Neural crest cell (in vitro differentiated cells): ENCODE measurements around the gene AHCY. TPM values are rescaled to one million over a fixed set of nuclear protein-coding genes. Genes with fewer than 3 reads are reported as not detected.
"Not testable (repeated sequence)": the region's sequence is repeated elsewhere in the genome, so short reads cannot be mapped to it uniquely, and the experiment has no call there.

Experiments used
- DNase-seq: peaks from one replicate; pipeline ENCODE4 v3.0.0; 2021; ENCODE audit warnings: low read depth, mixed read lengths, low spot score
- H3K27ac Mint-ChIP-seq: one replicate; pipeline ENCODE4 v1.8.0; 2021; ENCODE audit warnings: mild to moderate bottlenecking, mixed read lengths; ENCODE audit not compliant: unreplicated experiment
- H3K27me3 Mint-ChIP-seq: 2 replicates; pipeline ENCODE4 v1.8.0; 2021; ENCODE audit warnings: low read depth, mild to moderate bottlenecking, mixed read lengths
- H3K36me3 Mint-ChIP-seq: 2 replicates; pipeline ENCODE4 v1.8.0; 2021; ENCODE audit warnings: low read depth, mild to moderate bottlenecking, mixed read lengths
- H3K4me1 Mint-ChIP-seq: 2 replicates; pipeline ENCODE4 v1.8.0; 2021; ENCODE audit warnings: mixed read lengths
- H3K4me3 Mint-ChIP-seq: one replicate; pipeline ENCODE4 v1.8.0; 2021; ENCODE audit warnings: mild to moderate bottlenecking, mixed read lengths
- H3K9me3 Mint-ChIP-seq: 2 replicates; pipeline ENCODE4 v1.8.0; 2021; ENCODE audit warnings: mixed read lengths
- total RNA-seq: library from RNA; stranded (reverse); gene quantifications from 2 replicates; pipeline ENCODE4 v1.2.1, GENCODE V29; 2021
- TF ChIP-seq, protein P1 (sequence below): fragments of 200-600 bp; sonication (generic); conservative IDR thresholded peaks from 2 replicates; pipeline ENCODE4 v1.5.0; 2021; ENCODE audit warnings: antibody characterized with exemption, mild to moderate bottlenecking

AHCY gene
- total RNA-seq, 1 donor from 2014 or later: 358 TPM

DNA sequence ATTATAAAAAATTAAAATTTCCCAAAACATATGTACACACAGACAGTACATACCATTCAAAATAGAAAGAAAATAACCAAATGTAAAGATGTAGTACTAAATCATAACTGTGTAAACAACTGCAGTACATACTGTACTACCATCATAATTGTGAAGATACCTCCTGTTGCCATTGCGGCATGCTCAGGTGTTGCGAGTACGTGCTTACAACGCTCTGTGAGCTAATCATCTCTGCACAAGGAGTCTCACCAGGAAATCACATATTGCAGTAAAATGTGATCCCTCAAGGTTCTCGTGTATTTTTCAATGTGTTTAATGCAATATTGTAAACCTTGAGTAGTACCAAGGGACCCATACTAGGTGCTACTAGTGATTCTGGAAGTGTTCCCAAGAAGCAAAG, 39.0 kb downstream of the AHCY start:
- TF ChIP-seq, protein P1, sequence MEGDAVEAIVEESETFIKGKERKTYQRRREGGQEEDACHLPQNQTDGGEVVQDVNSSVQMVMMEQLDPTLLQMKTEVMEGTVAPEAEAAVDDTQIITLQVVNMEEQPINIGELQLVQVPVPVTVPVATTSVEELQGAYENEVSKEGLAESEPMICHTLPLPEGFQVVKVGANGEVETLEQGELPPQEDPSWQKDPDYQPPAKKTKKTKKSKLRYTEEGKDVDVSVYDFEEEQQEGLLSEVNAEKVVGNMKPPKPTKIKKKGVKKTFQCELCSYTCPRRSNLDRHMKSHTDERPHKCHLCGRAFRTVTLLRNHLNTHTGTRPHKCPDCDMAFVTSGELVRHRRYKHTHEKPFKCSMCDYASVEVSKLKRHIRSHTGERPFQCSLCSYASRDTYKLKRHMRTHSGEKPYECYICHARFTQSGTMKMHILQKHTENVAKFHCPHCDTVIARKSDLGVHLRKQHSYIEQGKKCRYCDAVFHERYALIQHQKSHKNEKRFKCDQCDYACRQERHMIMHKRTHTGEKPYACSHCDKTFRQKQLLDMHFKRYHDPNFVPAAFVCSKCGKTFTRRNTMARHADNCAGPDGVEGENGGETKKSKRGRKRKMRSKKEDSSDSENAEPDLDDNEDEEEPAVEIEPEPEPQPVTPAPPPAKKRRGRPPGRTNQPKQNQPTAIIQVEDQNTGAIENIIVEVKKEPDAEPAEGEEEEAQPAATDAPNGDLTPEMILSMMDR: no peak
- Mint-ChIP-seq H3K4me3 (no peak overlapping the region), H3K4me1 (peaks cover 21% of the 10 kb centered on the region), H3K27me3 (peaks cover 2% of the 10 kb centered on the region), H3K9me3 (no peaks in the 10 kb centered on the region), H3K36me3 (peaks cover 2% of the 10 kb centered on the region), H3K27ac (no peak overlapping the region)
- DNase-seq: no peak

DNA sequence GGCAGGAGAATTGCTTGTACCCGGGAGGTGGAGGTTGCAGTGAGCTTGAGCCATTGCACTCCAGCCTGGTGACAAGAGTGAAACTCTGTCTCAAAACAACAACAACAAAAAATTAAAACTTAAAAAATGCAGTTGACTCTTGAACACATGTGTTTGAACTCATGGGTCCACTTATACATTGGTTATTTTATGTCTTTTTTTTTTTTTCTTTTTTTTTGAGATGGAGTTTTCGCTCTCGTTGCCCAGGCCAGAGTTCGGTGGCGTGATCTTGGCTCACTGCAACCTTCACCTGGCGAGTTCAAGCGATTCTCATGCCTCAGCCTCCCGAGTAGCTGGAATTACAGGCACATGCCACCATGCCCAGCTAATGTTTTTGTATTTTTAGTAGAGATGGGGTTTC, 39.7 kb downstream of the AHCY start:
- not testable (repeated sequence) for H3K27me3 Mint-ChIP-seq, H3K4me3 Mint-ChIP-seq, H3K9me3 Mint-ChIP-seq, H3K27ac Mint-ChIP-seq, DNase-seq, H3K36me3 Mint-ChIP-seq
- peaks cover 21% of the 10 kb centered on the region for H3K4me1 Mint-ChIP-seq

DNA sequence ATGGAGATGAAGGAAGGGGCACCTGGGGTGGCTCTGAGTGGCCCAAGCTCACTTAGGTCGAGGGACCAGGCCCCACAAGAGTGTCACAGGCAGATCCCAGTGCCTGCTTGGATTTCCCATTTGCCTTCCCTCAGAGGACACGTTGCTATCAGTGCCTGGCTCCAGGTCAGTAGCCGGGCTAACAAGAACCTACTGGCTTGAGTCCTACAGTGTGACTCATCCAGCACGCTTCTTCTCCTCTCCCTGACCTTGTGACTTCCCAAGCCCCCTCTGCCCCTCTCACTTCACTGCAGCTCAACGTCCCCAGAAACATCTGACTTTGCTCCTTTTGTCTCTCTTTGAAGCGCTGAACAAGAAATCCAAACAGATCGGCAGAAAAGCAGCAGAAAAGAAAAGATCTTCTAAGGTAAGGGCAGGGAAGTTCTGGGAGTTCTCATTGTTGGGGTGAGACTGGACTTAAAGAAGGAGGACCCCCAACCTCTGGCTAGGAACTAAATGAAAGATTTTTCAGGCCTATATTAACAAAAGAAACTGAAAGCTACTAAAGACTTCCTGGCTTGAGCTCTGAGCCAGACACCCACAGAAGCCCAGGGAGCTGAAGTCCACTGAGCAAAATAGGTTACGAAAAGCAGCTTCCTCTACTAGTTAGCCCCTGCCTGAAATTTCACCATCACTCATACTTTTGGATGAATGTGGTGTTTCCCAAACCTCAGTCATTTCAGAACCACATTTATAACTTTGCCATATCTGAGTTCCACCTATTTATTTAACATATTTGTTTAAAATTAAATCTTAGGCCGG, 40.5 kb downstream of the AHCY start:
- Mint-ChIP-seq H3K4me1 (peaks cover 18% of the 10 kb centered on the region), H3K9me3 (no peaks in the 10 kb centered on the region), H3K27ac (peak overlapping the region; percentile 90), H3K27me3 (no peaks in the 10 kb centered on the region), H3K4me3 (peak overlapping the region; percentile 36), H3K36me3 (no peaks in the 10 kb centered on the region)
- TF ChIP-seq, protein P1: no peak
- no peak for DNase-seq

DNA sequence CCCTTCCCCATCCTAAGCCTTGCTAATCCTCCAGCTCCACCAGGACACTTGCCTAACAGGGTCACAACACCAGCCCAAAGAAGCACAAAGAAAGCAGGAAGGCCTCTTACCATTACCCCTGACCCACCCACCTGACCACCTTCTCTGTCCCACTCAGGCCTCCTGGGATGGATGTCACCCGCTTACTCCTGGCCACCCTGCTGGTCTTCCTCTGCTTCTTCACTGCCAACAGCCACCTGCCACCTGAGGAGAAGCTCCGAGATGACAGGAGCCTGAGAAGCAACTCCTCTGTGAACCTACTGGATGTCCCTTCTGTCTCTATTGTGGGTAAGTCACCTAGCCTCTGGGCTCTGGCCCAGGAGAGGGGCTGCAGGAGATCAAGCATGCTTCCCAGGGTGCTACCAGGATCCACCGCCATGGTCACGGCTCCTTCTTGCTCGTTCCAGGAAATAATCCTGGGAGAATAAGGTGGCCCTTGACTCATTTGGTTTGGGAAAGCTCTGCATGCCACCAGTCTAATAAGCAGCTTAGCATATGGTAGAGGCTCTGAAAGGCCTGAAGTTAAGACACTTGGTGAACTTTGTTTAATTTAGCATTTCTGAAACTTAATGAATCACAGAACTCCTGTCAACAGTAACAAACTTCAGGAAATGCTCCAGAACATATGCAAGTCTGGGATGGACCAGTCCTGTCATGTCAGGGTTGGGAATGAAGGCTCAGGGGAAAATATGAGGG, 42.8 kb downstream of the AHCY start:
- H3K9me3 Mint-ChIP-seq: no peaks in the 10 kb centered on the region
- no peak for DNase-seq
- H3K27me3 Mint-ChIP-seq: no peaks in the 10 kb centered on the region
- TF ChIP-seq, protein P1: no peak
- no peak overlapping the region for H3K27ac Mint-ChIP-seq
- H3K4me3 Mint-ChIP-seq: no peak overlapping the region
- peaks cover 22% of the 10 kb centered on the region for H3K4me1 Mint-ChIP-seq
- no peaks in the 10 kb centered on the region for H3K36me3 Mint-ChIP-seq

DNA sequence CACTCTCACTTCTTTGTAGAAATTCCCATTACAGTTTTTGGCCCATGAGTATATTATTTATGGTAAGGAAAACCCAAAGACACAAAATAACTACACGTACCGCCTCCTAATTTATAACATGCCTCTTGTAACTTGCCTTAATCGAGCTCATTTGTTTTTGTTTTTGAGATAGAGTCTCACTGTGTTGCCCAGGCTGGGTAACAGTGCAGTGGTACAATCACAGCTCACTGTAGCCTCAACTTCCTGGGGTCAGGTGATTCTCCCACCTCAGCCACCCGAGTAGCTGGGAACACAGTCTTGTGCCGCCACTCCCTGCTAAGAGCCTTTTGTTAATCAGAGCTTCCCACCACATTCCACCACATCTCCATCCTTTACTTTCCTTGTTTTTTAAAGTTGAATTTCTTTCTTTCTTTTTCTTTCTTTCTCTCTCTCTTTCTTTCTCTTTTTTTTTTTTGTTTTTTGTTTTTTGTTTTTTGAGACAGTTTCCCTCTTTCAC, 46.5 kb downstream of the AHCY start:
- no peak for DNase-seq
- Mint-ChIP-seq H3K27ac (peak overlapping the region; percentile 74), H3K4me1 (peaks cover 17% of the 10 kb centered on the region), H3K27me3 (no peaks in the 10 kb centered on the region), H3K4me3 (no peak overlapping the region), H3K9me3 (no peaks in the 10 kb centered on the region), H3K36me3 (peaks cover 2% of the 10 kb centered on the region)
- TF ChIP-seq, protein P1: no peak

DNA sequence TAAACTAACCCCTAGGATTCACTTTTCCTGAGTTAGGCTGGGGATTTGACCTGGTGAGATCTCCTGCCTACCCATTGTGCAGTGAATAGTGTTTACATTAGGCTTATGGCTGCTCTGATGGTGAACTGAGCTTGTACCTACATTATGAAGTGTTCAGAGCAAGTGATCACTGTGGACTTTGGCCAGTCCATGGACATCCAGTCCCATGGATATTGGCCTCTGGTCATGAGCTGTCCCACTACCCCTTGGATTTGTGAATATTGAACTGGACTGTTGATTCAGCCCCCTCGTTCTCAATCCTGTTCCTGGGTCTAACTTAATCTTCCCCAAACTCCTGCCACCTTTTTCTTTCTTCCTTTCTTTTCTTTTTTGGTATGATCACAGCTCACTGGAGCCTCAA, 48.2 kb downstream of the AHCY start:
- Mint-ChIP-seq H3K27me3 (no peaks in the 10 kb centered on the region), H3K36me3 (peaks cover 3% of the 10 kb centered on the region), H3K9me3 (no peaks in the 10 kb centered on the region), H3K4me3 (no peak overlapping the region), H3K27ac (no peak overlapping the region), H3K4me1 (peaks cover 19% of the 10 kb centered on the region)
- TF ChIP-seq, protein P1: no peak
- DNase-seq: no peak

DNA sequence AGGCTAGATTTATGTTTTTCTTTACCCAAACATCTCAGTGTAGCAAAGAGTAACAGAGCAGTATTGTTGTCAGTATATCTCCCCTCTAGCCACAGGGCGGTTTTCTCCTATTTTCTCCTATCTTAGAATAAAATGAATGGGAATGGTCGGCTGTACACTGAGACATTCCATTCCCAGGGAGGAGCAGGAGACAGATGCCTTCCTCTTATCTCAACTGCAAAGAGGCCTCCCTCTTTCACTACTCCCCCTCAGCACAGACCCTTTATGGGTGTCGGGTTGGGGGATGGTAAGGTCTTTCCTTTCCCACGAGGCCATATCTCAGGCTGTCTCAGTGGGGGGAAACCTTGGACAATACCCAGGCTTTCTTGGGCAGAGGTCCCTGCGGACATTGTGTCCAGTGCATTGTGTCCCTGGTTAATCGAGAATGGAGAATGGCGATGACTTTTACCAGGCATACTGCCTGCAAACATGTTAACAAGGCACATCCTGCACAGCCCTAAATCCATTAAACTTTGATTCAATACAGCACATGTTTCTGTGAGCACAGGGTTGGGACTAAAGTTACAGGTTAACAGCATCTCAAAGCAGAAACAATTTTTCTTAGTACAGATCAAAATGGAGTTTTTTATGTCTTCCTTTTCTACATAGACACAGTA, 50.6 kb downstream of the AHCY start:
- H3K36me3 Mint-ChIP-seq, DNase-seq, H3K27me3 Mint-ChIP-seq, H3K4me3 Mint-ChIP-seq, H3K9me3 Mint-ChIP-seq: not testable (repeated sequence)
- Mint-ChIP-seq H3K27ac (peak overlapping the region; percentile 73), H3K4me1 (peaks cover 28% of the 10 kb centered on the region)
